GM18498 (cell line): ENCODE data around the gene GTF3C4.

Experiments used
- ATAC-seq: cut with Tn5 transposase; IDR thresholded peaks from one replicate; pipeline ENCODE4 v1.9.1; 2021; ENCODE audit warnings: mild to moderate bottlenecking, moderate library complexity; ENCODE audit not compliant: unreplicated experiment

GTF3C4 gene, protein sequence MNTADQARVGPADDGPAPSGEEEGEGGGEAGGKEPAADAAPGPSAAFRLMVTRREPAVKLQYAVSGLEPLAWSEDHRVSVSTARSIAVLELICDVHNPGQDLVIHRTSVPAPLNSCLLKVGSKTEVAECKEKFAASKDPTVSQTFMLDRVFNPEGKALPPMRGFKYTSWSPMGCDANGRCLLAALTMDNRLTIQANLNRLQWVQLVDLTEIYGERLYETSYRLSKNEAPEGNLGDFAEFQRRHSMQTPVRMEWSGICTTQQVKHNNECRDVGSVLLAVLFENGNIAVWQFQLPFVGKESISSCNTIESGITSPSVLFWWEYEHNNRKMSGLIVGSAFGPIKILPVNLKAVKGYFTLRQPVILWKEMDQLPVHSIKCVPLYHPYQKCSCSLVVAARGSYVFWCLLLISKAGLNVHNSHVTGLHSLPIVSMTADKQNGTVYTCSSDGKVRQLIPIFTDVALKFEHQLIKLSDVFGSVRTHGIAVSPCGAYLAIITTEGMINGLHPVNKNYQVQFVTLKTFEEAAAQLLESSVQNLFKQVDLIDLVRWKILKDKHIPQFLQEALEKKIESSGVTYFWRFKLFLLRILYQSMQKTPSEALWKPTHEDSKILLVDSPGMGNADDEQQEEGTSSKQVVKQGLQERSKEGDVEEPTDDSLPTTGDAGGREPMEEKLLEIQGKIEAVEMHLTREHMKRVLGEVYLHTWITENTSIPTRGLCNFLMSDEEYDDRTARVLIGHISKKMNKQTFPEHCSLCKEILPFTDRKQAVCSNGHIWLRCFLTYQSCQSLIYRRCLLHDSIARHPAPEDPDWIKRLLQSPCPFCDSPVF

DNA sequence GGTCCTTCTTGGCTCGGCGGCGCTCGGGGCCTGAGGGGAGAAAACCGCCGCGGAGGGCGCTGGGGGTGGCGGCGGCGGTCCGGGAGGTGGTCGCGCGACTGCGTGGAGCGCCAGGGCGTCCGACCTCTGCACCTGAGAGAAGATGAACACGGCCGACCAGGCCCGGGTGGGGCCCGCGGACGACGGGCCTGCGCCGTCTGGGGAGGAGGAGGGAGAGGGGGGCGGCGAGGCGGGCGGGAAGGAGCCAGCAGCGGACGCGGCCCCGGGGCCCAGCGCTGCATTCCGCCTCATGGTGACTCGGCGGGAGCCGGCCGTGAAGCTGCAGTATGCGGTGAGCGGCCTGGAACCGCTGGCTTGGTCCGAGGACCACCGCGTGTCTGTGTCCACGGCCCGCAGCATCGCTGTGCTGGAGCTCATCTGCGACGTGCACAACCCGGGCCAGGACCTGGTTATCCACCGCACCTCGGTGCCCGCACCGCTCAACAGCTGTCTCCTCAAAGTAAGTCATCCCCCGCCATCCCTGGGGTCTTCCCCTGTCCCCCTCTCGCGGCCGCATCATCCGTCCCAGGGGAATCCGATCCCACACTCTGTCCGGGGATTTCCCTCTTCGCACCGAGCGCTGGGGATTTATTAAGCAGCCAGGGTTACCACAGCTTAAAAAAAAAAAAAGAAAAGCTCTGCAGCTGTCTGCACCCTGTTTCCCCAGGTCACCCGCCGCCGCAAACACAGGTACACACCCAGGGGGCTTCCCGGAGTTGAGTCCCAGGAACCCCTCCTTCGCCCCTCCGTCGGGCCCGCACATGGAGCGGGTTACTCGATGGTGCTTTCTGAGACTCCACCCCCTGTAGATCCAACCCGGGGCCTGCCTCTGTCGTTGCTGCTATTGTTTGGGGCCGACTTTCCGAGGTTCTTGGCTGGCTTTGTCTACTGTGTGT is at the start of gene GTF3C4:
Gene GTF3C4 (plus strand): TSS at position 8 of the 935 bp plus-strand sequence. CDS start 135 bp downstream, at position 143.
- peak; percentile 33 for ATAC-seq

DNA sequence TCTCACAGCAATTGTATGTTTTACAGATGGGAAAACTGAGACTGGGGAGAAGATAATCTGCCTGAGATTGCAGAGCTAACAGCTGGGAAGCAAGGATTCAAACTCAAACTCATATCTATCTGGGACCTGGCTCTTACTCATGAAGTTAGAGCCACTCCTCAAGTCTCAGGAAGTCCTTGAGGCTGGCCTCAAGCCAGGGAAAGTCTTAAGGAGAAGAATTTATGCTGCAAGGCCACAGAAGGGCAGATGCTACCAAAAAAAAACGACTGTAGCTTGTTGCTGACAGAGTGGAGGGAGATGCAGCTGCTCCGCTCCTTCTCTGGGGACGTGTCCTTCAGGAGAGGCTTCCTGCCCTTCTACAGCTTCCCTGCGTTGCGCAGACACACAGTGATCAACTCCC is 48.1 kb upstream of the GTF3C4 start:
- no peak for ATAC-seq

DNA sequence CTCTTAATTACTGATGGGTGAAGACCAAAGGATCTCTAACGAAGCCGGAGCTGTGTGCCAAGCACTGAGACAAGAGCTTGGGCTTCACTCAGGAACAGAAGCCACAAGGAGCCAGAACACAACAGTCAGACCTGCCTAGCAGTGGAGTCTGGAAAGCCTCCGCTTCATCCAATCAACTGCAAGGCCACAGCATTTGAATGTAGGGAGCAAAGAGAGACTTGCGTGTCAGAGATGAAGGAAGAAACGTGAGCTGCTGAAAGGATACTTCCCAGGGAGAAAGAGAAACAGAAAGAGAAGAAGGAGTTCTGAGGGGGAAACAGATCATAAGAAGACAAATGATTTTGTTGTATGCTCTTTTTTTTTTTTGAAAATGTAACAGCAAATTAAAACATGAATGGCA is 44.0 kb upstream of the GTF3C4 start:
- no peak for ATAC-seq

DNA sequence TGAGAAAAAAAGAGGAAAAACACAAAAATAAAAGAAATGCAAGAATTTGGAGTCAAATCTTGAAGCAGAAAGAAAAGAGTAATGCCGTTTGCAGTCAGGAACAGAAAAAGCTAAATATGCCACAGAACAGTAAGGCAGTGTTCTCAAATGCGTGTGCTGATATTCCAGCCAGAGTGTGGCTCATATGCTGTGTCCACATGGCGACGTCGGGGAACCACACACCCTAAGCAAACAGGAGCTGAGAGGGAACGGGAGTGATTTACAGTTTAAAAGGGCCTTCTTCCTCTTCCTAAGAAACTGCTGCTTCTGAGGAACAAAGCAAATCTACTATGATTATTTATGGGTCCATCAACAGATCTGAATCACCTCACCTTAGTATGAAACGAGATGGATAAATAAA is 43.2 kb upstream of the GTF3C4 start:
- ATAC-seq = no peak

DNA sequence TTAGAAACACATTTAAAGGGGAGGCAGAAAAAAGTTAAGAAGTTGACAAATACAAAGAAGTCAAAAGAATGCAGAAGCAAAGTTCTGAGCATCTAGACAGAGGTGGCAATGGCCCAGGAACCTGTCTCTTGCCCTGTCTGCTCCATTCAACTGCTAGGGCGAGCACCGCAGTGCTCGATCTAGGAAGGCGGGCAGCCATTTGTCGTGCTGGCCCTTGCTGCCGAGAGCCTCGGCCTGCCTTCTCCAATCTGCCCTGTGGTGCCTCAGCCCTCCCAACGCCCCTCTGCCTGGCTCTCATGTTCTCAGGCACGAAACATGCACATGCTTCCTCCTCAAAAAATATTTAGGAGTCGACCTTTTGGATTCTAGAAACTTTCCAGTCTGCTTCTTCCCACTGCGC is 42.7 kb upstream of the GTF3C4 start:
- ATAC-seq = no peak

DNA sequence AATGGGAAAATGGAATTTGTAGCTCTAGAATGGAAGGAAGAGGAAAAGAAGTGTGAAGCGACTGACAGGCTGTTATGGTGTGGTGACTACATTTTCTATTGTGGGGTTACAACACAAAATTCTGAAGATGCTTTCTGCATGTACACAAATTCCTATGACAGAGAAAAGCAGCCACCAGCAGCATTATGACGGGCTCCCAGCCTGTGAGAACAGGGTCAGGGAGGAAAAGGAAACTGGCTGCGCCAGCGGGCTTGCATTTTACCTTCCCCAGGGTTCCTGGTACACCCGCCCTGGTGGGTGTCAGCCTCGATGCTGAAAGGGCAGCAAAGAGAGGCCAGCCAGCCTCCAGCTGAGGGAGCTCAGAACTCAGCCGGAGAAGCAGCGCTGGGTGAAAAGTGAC is 41.5 kb upstream of the GTF3C4 start:
- no peak for ATAC-seq

DNA sequence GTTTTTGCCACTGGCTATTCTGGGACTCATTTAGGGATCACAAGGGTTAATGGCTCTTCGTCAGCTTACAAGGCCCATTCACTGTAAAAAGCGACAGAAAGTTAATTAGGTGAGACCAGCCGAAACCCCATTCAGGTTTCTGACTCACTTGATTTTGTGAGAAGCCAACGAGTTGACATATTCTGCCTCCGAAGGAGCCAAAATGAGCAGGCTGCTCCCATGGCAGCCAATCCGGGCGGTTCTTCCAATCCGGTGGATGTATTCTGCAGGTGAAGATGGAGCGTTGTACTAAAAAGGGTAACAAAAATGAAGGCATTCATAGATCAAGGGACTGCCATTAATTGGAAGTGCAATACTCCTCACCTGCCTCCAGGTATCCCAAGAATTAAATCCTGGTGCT is 40.1 kb upstream of the GTF3C4 start:
- ATAC-seq = no peak

DNA sequence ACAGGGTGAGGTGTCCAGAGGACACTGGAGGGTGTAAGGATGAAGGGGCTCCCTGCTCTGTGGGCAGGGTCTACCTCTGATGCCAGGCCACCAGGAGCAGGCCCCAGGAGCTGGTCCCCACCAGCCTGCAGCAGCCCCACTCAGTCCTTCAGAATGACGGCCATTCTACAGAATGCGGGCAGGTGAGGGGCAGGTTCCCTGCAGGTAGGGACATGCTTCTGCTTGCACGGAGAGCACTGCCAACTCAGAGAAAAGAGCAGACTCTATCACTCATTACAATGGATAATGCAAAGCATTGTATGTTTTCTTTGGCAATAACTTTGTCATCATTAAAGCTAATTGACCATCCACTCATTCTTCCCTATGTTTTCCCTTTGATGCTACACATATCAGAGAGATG is 39.5 kb upstream of the GTF3C4 start:
- ATAC-seq = no peak

DNA sequence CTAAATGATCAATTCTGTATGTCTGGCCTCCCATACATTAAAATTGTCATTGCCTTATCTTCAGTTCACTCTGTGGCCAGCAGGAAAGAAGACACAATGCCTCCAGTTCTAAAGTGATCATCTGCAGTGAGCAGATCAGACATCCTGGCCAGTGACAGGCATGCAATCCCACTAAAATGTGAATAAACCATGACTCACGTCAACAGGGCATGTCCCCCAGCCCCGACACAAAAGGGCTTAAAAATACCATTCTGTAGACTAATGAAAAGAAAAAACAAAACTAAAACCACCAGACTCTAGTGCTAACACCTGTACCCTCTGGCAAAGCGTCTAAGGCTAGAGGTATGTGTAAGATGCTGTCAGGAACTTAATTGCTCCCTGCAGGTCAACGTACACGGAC is 39.0 kb upstream of the GTF3C4 start:
- ATAC-seq = no peak

DNA sequence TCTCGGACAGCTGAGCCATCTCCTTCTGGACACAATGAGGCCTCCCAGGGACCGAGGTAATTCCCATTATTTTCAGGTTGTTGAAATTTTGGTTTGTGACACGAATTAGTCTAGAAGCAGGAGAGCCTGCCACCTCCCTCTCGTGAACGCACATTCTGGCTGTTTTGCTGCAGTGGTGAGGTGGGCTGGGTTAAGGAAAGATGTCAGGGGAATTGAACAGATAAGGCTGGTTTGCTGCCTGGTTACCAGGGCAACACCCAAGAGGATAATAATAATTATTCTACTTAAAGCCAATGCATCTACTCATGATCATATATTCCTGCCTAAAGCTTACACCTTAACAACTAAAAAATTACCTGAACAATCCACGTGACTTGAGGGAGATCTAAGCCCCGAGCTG is 38.6 kb upstream of the GTF3C4 start:
- no peak for ATAC-seq

DNA sequence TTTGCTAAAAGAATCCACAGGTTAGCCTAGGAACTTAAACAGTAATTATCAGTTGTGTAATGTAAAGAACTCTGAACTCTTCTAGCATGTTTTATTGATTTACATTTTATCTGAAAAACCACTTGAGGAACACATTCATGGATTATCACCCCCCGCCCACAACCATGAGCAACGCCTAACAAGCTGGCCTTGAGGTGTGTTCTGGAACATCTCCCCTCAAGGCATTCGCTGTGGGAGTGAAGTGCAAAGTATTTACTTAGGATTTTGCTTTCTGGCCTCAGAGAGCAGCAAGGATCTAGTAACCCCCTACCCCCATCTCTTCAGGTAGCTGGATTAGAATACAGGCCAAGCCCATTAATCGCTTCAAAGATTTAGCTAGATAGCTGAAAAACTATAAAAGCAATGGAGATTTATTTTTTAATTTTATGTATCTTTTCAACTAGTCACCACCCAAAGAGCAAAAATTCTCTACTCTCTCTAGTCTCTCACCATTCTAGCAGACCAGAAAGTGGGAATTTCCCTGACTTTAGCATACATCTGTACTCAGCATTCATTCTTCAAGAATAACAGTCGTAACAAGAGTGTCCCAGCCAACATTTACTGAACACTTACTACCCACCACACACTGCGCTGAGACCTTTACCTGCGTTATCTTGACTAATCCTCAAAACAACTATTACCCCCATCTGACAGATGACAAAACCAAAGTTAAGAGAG is 37.7 kb upstream of the GTF3C4 start:
- ATAC-seq = no peak

DNA sequence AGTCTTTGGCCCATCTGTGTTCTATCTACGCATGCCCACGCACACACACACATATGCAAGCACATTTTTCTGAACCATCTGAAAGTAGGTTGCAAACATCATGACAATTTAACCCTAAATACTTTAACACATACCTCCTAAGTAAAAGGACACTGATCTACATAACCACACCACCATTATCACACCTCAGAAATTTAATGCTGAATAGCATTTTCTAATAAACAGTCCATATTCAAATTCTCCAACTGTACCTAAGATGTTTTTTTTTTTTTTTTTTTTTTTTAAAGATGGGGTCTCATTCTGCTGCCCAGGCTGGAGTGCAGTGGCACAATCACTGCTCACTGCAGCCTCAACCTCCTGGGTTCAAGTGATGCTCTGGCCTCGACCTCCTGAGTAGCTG is 35.9 kb upstream of the GTF3C4 start:
- no peak for ATAC-seq

DNA sequence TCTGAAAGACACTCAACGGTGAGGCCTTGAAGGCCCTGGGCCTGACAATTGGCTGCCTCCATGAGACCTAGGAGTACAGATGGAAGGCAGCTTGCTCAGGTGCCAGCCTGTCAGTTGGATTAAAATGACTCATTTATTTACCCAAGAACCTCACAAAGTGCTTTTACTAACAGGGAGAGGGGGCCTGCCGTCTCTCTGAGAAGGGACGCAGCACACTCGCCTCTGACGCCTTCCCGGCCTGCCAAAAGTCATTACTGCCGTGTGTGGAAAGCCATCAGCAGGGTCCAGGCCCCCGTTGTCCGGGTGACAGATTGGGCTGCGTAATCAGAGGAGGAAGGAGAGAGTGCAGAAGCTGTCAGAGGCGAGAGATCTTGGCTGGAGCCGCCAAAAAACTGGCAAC is 32.9 kb upstream of the GTF3C4 start:
- ATAC-seq = no peak

DNA sequence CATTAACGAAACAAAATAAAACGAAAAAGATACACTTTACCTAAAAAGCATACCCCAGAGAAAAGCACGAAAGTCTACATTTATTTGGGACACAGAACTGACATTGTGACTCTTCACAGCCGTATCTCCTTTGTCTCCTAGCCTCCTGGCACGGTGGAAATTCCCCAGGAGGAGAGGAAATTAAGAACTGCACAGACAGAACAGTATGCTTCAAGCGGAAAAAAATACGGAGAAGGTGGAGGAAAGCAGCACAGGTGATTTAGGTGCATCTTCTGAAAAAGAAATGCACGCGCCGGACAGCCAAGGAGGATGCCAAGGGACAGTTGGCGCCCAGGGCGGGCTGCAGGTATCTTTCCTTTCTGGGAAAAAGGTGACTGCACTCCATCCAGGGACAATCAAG is 32.5 kb upstream of the GTF3C4 start:
- ATAC-seq = no peak

DNA sequence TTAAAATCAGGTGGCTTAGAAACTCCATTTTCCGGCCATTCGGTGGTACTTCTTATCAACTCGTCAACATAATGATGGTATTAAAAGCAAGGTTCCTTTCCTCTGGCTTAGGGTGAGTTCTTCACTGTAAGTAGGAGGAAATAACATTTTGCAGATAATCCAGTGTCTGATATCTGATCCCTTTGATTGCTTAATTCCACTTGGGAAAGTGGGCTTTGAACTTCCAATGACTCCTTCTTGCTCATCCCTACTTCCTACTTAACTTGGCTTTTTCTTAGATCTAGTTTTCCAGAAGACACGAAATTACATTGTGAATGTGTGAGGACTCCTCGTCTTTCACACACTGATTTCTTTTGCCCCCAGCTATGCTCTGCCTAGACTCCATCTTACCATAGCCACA is 32.0 kb upstream of the GTF3C4 start:
- ATAC-seq = no peak

DNA sequence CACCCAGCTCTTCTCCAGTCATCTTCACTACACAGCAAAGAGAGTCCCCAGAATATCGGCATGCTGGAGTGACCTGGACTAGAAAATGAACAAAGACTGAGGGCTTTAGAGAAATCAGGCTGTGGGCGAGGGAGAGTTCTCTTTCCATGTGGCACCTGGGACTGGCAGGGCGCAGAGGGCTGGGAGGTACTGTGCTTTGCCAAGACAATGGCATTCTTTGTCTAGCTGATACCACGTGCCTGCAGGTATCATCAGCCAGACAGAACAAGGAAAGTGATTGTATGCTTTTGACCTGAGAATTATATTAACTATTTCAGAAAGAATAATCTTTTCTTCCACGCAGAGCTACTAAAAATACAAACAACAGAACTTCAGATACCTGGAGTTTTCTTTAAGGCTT is 30.9 kb upstream of the GTF3C4 start:
- no peak for ATAC-seq

DNA sequence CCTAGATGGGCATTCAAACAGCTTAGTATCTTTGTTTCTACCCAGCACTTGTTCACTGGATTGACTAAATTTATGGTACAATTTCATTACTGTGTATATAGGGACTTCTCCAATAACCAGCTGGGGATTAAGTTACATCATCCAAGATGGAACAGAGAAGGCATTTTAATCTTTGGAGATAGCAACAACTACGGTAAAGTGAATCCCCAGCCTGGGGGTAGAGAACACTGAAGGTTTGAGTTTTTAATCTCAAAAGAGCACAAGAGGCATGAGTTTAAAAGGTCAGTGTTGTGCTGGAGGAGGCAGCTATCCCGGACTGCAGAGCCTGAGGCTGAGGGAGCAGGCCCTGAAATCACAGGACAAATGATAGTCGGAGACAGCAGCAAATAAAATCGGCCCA is 29.0 kb upstream of the GTF3C4 start:
- no peak for ATAC-seq

DNA sequence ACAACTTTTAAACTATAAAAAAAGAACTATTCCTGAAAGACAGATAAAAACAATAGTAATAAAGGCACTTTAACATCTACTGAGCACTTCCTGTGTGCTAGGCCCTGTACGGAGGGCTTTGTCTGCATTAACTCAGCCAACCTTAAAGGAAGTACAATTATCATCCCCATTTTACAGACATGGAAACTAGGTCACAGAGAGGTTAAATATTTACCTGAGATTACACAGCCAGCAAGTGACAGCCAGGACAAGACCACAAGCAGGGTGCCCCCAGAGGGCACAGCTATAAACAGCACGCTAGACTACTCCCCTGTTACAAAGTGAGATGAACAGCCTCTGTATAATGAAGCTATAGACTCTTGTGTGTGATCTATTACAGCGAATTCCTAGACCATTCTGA is 26.0 kb upstream of the GTF3C4 start:
- ATAC-seq = no peak

DNA sequence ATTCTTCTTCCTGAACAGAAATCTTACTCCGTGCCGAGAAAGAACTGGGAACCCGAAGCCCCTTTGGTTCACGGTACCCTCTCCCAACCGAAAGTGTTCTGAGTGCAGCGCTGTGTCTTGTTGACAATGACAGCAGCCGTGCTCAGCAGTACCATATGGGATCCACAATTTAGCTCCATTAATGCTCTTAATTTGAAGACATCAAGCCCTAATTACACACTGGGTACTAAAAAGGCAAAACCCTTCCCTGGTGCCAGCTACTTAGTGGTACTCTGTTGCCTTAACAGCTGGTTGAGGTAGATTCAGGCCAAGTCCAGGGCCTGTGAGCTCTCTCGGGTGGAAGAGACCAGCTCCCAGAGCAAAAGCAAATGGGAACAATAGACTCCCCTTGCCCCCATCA is 25.0 kb upstream of the GTF3C4 start:
- ATAC-seq = no peak

DNA sequence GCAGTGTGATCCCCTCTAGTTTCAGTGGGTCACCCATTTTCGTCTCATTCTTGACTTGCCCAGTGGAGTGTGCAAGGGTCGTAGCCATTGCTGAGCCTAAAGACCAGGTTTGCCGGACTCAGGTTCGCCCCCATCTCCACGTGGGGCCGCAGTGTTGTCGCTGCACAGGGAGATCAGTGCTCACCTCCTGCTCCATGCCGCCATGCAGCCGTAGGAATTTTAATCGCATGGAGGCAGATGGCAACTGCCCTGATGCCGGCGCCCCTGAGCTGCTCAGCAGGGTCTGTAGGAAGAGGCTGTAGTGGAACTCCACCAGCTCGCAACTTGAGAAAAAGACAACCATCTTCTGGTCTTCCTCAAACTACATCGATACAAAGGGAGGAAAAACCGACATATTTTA is 24.6 kb upstream of the GTF3C4 start:
- no peak for ATAC-seq

DNA sequence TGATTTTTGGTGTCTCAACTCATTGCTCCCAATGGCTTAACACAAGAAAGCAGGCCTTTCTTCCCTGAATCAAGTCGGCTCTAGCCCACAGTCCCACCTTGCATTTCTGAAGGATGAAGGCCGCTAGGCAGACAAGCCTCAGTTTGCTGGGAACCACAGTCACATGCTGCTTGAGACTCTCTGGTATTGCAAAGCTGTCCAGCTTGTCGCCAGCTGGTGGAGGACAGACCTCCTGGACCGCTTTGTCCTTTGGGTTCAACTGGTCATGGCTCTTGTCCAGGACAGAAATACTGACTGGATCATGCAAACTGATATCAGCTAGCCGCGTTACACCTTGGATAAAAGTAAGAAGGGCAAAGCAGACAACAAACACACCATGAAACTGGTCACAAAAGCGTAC is 23.5 kb upstream of the GTF3C4 start:
- ATAC-seq = no peak
